Parathyroid adenoma (tissue), 2 donors: ENCODE results near the gene PLEKHA6.

Experiments
- H2AFZ ChIP-seq: fragments of 300-600 bp; sonication (generic); one replicate; pipeline ENCODE4 v1.7.0; 2017; ENCODE audit warnings: antibody characterized with exemption, mild to moderate bottlenecking
- H3K27ac ChIP-seq: fragments of 300-600 bp; sonication (generic); one replicate; pipeline ENCODE4 v1.7.0; 2017
- H3K27me3 ChIP-seq: fragments of 300-600 bp; sonication (generic); one replicate; pipeline ENCODE4 v1.7.0; 2017; ENCODE audit warnings: low read length; ENCODE audit not compliant: control insufficient read depth, insufficient read depth
- H3K36me3 ChIP-seq: fragments of 300-600 bp; sonication (generic); one replicate; pipeline ENCODE4 v1.7.0; 2017; ENCODE audit warnings: low read length; ENCODE audit not compliant: control insufficient read depth, insufficient read depth
- H3K4me1 ChIP-seq: fragments of 300-600 bp; sonication (generic); one replicate; pipeline ENCODE4 v1.7.0; 2017; ENCODE audit warnings: control low read depth
- H3K4me2 ChIP-seq: fragments of 300-600 bp; sonication (generic); one replicate; pipeline ENCODE4 v1.7.0; 2017; ENCODE audit warnings: low read length
- H3K4me3 ChIP-seq: fragments of 300-600 bp; sonication (generic); one replicate; pipeline ENCODE4 v1.7.0; 2017; ENCODE audit warnings: low read depth, low read length
- H3K79me2 ChIP-seq: fragments of 300-600 bp; sonication (generic); one replicate; pipeline ENCODE4 v1.7.0; 2017; ENCODE audit warnings: control low read depth
- H3K9ac ChIP-seq: fragments of 300-600 bp; sonication (generic); one replicate; pipeline ENCODE4 v1.7.0; 2017; ENCODE audit warnings: mild to moderate bottlenecking
- H3K9me3 ChIP-seq: fragments of 300-600 bp; sonication (generic); one replicate; pipeline ENCODE4 v1.7.0; 2017; ENCODE audit warnings: low read length; ENCODE audit not compliant: control insufficient read depth
- CTCF ChIP-seq: fragments of 300-600 bp; sonication (generic); IDR thresholded peaks from one replicate; pipeline ENCODE4 v1.7.0; 2017; ENCODE audit warnings: antibody characterized with exemption, mild to moderate bottlenecking
- donor health status: primary hyperparathyroidism.

Gene PLEKHA6

GRCh38 chr1:204306076-204306475 is 53.7 kb downstream of the PLEKHA6 start:
- Histone ChIP-seq H3K4me2 (no peak overlapping the region), H3K27ac (no peak overlapping the region), H3K36me3 (no peaks in the 10 kb centered on the region), H3K79me2 (no peaks in the 10 kb centered on the region), H3K4me3 (no peak overlapping the region), H3K4me1 (no peaks in the 10 kb centered on the region), H3K27me3 (no peaks in the 10 kb centered on the region), H3K9ac (no peak overlapping the region), H3K9me3 (no peaks in the 10 kb centered on the region), H2AFZ (no peak overlapping the region)
- TF ChIP-seq CTCF = no peak

GRCh38 chr1:204304067-204304466 is 55.7 kb downstream of the PLEKHA6 start:
- Histone ChIP-seq H3K36me3 (no peaks in the 10 kb centered on the region), H3K4me2 (no peak overlapping the region), H3K4me1 (no peaks in the 10 kb centered on the region), H2AFZ (no peak overlapping the region), H3K9ac (no peak overlapping the region), H3K79me2 (no peaks in the 10 kb centered on the region), H3K27me3 (no peaks in the 10 kb centered on the region), H3K9me3 (no peaks in the 10 kb centered on the region), H3K27ac (no peak overlapping the region), H3K4me3 (no peak overlapping the region)
- TF ChIP-seq CTCF = no peak

GRCh38 chr1:204302769-204303168 is 57.0 kb downstream of the PLEKHA6 start:
- H3K27ac ChIP-seq = no peak overlapping the region
- no peaks in the 10 kb centered on the region for H3K27me3 ChIP-seq
- H3K4me3 ChIP-seq = no peak overlapping the region
- no peaks in the 10 kb centered on the region for H3K36me3 ChIP-seq
- no peak for TF ChIP-seq CTCF
- no peak overlapping the region for H3K4me2 ChIP-seq
- no peaks in the 10 kb centered on the region for H3K79me2 ChIP-seq
- no peak overlapping the region for H3K9ac ChIP-seq
- H2AFZ ChIP-seq = no peak overlapping the region
- no peaks in the 10 kb centered on the region for H3K4me1 ChIP-seq
- H3K9me3 ChIP-seq = no peaks in the 10 kb centered on the region

- Histone ChIP-seq H2AFZ (no peak overlapping the region), H3K79me2 (no peaks in the 10 kb centered on the region), H3K9me3 (no peaks in the 10 kb centered on the region), H3K9ac (no peak overlapping the region), H3K27ac (no peak overlapping the region), H3K4me1 (no peaks in the 10 kb centered on the region), H3K27me3 (no peaks in the 10 kb centered on the region), H3K4me2 (no peak overlapping the region), H3K36me3 (no peaks in the 10 kb centered on the region), H3K4me3 (no peak overlapping the region)
- no peak for TF ChIP-seq CTCF
Measured at GRCh38 chr1:204301171-204301957, 58.4 kb downstream of the PLEKHA6 start.

- Histone ChIP-seq H3K4me1 (no peaks in the 10 kb centered on the region), H3K36me3 (no peaks in the 10 kb centered on the region), H3K4me2 (no peak overlapping the region), H3K27me3 (no peaks in the 10 kb centered on the region), H3K9me3 (no peaks in the 10 kb centered on the region), H3K79me2 (no peaks in the 10 kb centered on the region), H2AFZ (no peak overlapping the region), H3K9ac (no peak overlapping the region), H3K4me3 (no peak overlapping the region), H3K27ac (no peak overlapping the region)
- no peak for TF ChIP-seq CTCF
Measured at GRCh38 chr1:204299814-204300365, 59.8 kb downstream of the PLEKHA6 start.
